ELF-1 (cell line): ENCODE data around the gene ZNF410.

Experiments
- DNase-seq: peaks from one replicate; pipeline ENCODE4 v3.0.0-alpha.2; 2016; ENCODE audit warnings: low read depth, low spot score

ZNF410 gene

DNA sequence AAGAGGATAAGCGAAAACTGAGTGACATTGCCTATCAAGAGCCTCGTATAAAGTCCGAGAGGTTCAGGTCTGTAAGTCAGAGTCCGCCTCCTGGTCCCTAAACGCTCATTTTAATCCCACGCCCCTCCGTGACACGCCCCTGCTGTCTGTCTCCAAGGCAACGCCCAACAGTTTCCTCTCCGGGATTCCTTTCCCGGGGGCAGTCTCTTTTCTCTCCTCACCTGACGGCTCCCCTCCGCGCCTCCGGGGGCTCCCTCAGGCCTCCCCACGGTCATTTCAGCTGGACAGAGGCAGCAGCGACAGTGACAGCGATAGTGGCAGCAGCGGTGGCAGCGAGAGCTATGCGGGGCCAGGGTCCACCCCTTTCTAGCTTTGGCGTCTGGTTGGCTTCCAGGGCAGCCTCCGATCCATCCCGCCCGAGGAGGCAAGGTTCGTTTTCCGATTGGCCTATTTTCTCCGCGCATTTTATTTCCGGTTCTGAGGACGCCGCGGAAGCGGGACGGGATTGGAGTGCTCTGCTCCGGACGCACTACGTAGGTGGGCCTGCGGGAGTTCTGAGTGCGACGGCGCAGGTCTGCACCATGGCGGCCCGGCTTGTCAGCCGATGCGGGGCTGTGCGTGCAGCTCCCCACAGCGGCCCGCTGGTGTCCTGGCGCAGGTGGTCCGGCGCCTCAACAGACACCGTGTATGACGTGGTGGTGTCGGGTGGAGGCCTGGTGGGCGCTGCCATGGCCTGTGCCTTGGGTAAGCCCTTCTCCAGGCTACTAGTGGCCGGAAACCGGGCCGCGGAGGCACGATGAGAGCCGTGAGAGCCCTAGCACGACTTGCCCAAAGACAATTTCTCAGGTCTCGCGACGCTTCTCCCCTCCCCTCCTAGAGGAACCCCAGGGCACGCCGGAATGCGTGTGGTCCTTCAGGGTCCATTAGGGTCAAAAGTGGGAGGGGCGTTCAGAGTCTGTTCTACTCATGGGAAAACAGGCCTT, 63.4 kb downstream of the ZNF410 start, which contains the start of the genes COQ6 and FAM161B:
TSS of gene COQ6 (plus strand) at position 551 of the 983 bp plus-strand sequence. CDS start at position 582, 31 bp downstream.
TSS of gene FAM161B (minus strand) at position 343 of the 983 bp plus-strand sequence. CDS start at position 275, 68 bp downstream.
- peak; percentile 99 for DNase-seq

DNA sequence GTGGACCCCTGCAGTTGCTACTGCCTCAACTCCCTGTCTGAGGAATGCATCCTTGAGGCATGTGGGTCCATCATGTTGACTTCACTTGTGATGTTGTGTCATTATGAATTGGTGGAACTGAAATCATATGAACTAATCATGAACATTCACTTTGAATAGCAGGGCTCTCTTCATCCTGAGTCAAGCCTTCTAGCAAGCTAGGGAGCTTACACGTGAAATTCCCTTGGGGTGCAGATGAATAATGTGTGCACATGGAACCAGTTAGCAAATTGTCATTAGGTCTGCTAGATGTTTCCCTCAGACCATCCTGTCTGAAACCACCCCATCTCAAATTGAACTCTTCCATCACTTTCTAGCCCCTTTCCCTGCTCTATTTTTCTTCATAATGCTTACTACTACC, 67.1 kb downstream of the ZNF410 start:
- no peak for DNase-seq

DNA sequence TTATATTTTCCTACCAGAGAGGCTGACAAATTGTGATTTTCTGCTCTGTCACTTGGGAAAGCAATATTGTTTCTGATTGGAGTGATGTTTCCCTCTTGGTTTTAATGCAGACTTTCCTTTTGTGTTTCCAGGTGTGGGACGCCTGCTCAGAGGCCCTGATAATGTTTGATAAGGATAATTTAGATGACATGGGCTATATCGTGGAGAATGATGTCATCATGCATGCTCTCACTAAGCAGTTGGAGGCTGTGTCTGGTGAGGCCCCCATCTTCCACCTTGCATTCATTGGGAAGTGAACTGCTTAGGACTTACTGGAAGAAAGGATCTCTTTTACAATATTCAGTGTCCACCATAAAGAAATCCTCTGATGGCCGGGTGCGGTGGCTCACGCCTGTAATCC, 69.0 kb downstream of the ZNF410 start:
- no peak for DNase-seq

DNA sequence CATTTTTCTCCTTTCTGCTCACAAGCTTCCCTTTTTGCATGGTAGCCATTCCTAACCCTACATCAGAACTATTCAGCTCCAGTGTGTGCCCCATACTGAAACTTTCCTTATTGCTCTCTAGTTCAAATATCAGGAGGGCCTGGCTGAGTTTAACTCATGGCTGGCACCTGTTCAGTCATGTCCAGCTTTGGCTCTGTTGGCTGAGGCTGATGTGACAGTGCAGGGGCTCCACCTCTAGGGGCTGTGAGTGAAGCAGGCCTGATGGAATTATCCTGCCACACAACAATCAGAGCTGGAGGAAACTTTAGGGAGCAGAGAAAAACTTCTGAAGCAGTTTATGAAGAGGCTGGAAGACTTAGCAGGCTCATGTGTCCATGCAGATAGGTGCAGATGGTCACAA, 71.9 kb downstream of the ZNF410 start:
- no peak for DNase-seq

DNA sequence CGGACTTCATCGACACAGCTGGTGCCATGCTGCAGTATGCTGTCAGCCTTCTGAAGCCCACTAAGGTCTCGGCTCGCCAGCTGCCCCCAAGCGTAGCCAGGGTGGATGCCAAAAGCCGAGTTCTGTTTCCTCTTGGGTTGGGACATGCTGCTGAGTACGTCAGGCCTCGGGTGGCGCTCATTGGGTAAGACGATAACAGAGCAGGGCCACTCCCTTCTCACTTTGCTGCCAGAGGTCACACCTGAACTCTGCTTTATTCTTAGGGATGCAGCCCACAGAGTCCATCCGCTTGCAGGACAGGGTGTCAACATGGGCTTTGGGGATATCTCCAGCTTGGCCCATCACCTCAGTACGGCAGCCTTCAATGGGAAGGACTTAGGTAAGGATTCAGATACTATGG, 74.5 kb downstream of the ZNF410 start:
- no peak for DNase-seq

DNA sequence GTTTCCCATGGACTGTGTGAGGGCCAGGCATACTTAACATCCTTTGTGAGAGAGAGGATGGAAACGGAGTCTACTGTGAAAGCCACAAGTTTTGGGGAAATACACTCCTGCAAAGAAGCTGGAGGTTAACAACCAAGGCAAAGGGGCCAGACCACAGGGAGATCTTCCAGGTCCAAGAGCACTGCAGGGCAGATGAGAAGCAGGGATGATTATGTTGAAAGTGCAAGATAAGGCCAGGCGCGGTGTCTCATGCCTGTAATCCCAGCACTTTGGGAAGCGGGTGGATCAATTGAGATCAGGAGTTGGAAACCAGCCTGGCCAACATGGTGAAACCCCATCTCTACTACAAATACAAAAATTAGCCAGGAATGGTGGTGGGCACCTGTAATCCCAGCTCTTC, 78.6 kb downstream of the ZNF410 start:
- no peak for DNase-seq

DNA sequence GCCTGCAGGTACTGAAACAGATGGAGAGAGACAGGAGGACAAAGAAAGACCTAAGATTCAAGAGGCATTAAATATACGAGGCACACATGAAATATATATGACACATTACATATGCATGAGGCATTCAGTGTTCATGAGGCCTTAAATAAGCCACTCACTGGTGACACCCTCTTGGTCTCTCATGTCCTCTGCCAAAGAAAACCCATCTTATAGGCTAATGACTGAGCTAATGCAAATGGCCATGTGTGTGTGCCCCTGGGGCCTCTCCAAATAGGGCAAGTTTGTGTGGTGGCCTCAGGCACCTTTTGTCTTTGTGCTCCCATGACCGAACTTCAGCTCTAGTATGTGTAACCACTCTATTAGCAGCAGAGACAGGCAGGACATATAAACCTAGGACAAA, 82.2 kb downstream of the ZNF410 start:
- DNase-seq: peak; percentile 15

DNA sequence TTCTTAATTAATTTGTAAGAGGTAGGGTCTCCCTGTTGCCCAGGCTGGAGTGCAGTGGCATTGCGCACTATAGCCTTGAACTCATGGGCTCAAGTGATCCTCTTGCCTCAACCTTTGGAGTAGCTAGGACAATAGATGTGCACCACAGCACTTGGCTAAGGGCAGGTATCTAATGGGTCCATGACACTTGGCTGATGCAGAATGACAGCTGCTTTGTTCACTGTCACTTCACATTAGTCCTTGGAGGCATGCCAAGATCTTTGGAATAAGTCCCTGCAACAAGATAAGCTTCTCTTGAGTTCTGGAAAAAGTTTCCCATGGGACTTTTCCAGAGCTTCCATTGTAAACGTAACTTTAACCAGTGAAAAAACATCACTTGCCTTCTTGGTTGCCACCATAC, 86.8 kb downstream of the ZNF410 start:
- no peak for DNase-seq

DNA sequence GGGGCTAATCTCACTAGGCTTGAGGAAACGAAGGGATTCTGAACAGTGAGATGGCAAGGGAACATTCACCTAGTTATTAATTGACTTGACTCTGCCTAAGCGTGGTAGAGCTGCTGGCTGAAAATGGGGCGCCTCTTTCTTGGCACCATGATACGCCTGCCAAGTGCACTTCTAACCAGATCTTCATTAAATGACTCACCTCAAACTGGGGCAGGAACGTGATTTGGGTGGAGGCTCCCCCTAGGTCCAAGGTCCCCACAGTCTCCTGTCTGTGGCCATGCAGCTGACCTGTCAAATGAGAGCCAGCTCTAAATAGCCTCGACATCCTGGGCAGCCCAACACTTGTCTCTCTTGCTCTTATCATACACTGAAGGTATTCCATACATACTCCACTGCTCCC, 89.5 kb downstream of the ZNF410 start:
- no peak for DNase-seq

DNA sequence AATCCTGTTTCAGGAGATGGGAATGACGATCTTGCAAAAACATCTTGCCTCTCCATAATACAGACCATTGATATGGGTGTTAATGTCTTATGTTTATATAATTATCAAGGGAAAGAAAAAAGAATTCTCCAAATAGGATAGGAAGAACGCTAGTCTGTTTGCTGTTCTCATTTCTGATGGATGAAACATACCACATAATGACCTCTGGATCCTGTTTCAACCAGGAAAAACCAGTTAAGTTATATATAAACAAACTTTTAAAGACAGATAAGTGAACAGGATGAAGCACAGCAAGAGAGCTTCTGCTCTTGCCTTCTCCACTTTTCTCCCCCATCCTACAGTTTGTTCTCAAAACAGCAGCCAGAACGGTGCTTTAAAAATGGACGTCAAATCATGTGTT, 91.2 kb downstream of the ZNF410 start:
- DNase-seq: no peak
